Activated CD8-positive, alpha-beta T cell treated with anti-CD3 and anti-CD28 coated beads, Interleukin-2, amount 10 ng/mL, durations not matched to agents 7 days and 5 days (primary cell): ENCODE results near the gene ABCB9. TPM values are rescaled to one million over a fixed set of nuclear protein-coding genes. Genes with fewer than 3 reads are reported as not detected.

ENCODE experiments used
- ATAC-seq: fragments of 150-1000 bp; cut with Tn5 transposase; one replicate; pipeline ENCODE4 v1.10.0; 2021; ENCODE audit warnings: moderate library complexity
- CTCF ChIA-PET: fragments of 350-600 bp; sonication (Branson Sonifier 250); formaldehyde crosslinking; loops from one replicate; lab custom pipeline; 2021; ENCODE audit warnings: antibody characterized with exemption; lab: Charles Lee
- POLR2A ChIA-PET: fragments of 350-600 bp; sonication (Branson Sonifier 250); formaldehyde crosslinking; loops from one replicate; lab custom pipeline; 2021; ENCODE audit warnings: antibody characterized with exemption; lab: Charles Lee
- DNase-seq: peaks from one replicate; pipeline ENCODE4 v3.0.0-alpha.2; 2020
- H3K27ac Mint-ChIP-seq: one replicate; pipeline ENCODE4 v1.8.0; 2021; ENCODE audit warnings: mild to moderate bottlenecking, mixed read lengths
- H3K27me3 Mint-ChIP-seq: one replicate; pipeline ENCODE4 v1.8.0; 2021; ENCODE audit warnings: low read depth, mixed read lengths
- H3K36me3 Mint-ChIP-seq: one replicate; pipeline ENCODE4 v1.8.0; 2021; ENCODE audit warnings: low read depth, mixed read lengths
- H3K4me1 Mint-ChIP-seq: one replicate; pipeline ENCODE4 v1.8.0; 2021; ENCODE audit warnings: low read depth, mixed read lengths
- H3K4me3 Mint-ChIP-seq: one replicate; pipeline ENCODE4 v1.8.0; 2021; ENCODE audit warnings: mild to moderate bottlenecking, mixed read lengths
- H3K9me3 Mint-ChIP-seq: one replicate; pipeline ENCODE4 v1.8.0; 2022; ENCODE audit warnings: mixed read lengths; ENCODE audit not compliant: insufficient read depth
- total RNA-seq, 2 experiments: library from RNA; stranded (reverse); gene quantifications; one replicate each; pipeline ENCODE4 v1.2.3, GENCODE V29; 2021

The ABCB9 gene
- total RNA-seq, 2 experiments from 2014 or later: 5.9 to 6.0 TPM

GRCh38 chr12:122955156-122955555 lies 11.1 kb downstream of the ABCB9 start:
- Mint-ChIP-seq H3K4me1 (peaks cover 3% of the 10 kb centered on the region), H3K9me3 (no peaks in the 10 kb centered on the region), H3K27me3 (no peaks in the 10 kb centered on the region), H3K36me3 (no peaks in the 10 kb centered on the region), H3K4me3 (no peak overlapping the region), H3K27ac (no peak overlapping the region)
- ATAC-seq (no peak), DNase-seq (no peak)
- POLR2A ChIA-PET: no interaction called here
- CTCF ChIA-PET: interaction anchor here (1.2 to 15.1 kb wide), 5 partner anchors 78 to 283 kb away, joined by 3 to 204 read pairs (median 6); no protein-coding TSS in a partner anchor

GRCh38 chr12:122951979-122952892 lies 14.0 kb downstream of the ABCB9 start:
- POLR2A ChIA-PET: no interaction called here

GRCh38 chr12:122951406-122951805 lies 14.9 kb downstream of the ABCB9 start:
- H3K4me3 Mint-ChIP-seq: no peak overlapping the region
- CTCF ChIA-PET: interaction anchor here (1.2 to 15.1 kb wide), 5 partner anchors 71 to 287 kb away, joined by 4 to 204 read pairs (median 12); no protein-coding TSS in a partner anchor
- no peaks in the 10 kb centered on the region for H3K36me3 Mint-ChIP-seq
- H3K9me3 Mint-ChIP-seq: no peaks in the 10 kb centered on the region
- no peak overlapping the region for H3K27ac Mint-ChIP-seq
- POLR2A ChIA-PET: no interaction called here
- DNase-seq (no peak), ATAC-seq (no peak)
- peaks cover 22% of the 10 kb centered on the region for H3K4me1 Mint-ChIP-seq
- no peaks in the 10 kb centered on the region for H3K27me3 Mint-ChIP-seq

More at GRCh38 chr12:122951979-122952892, 14.0 kb downstream of the ABCB9 start:
- H3K4me1 Mint-ChIP-seq: peaks cover 14% of the 10 kb centered on the region
- H3K27ac Mint-ChIP-seq: no peak overlapping the region
- peak; percentile 83 for DNase-seq
- H3K9me3 Mint-ChIP-seq: no peaks in the 10 kb centered on the region
- CTCF ChIA-PET: interaction anchor here (0.6 to 15.1 kb wide), 15 partner anchors 28 to 777 kb away, joined by 3 to 204 read pairs (median 4); no protein-coding TSS in a partner anchor
- peak; percentile 98 for ATAC-seq
- H3K4me3 Mint-ChIP-seq: no peak overlapping the region
- H3K36me3 Mint-ChIP-seq: no peaks in the 10 kb centered on the region
- H3K27me3 Mint-ChIP-seq: no peaks in the 10 kb centered on the region

- CTCF ChIA-PET: interaction anchor here (1.3 to 15.1 kb wide), 5 partner anchors 69 to 288 kb away, joined by 4 to 204 read pairs (median 5); no protein-coding TSS in a partner anchor
- no peaks in the 10 kb centered on the region for H3K27me3 Mint-ChIP-seq
- POLR2A ChIA-PET: no interaction called here
- ATAC-seq: no peak
- H3K9me3 Mint-ChIP-seq: no peaks in the 10 kb centered on the region
- H3K4me1 Mint-ChIP-seq: peaks cover 30% of the 10 kb centered on the region
- H3K36me3 Mint-ChIP-seq: no peaks in the 10 kb centered on the region
- no peak overlapping the region for H3K27ac Mint-ChIP-seq
- no peak overlapping the region for H3K4me3 Mint-ChIP-seq
- DNase-seq: no peak
Measured at GRCh38 chr12:122949816-122950675, 16.2 kb downstream of the ABCB9 start.

GRCh38 chr12:122949405-122949804 lies 16.9 kb downstream of the ABCB9 start:
- Mint-ChIP-seq H3K4me1 (peaks cover 33% of the 10 kb centered on the region), H3K36me3 (no peaks in the 10 kb centered on the region), H3K4me3 (no peak overlapping the region), H3K27me3 (no peaks in the 10 kb centered on the region), H3K27ac (no peak overlapping the region), H3K9me3 (no peaks in the 10 kb centered on the region)
- DNase-seq: no peak
- ChIA-PET CTCF (interaction anchor here (1.3 to 15.1 kb wide), 4 partner anchors 68 to 159 kb away, joined by 5 to 204 read pairs (median 18); no protein-coding TSS in a partner anchor), POLR2A (no interaction called here)
- ATAC-seq: no peak

GRCh38 chr12:122948605-122949004 lies 17.7 kb downstream of the ABCB9 start:
- ChIA-PET CTCF (interaction anchor here (1.3 to 15.1 kb wide), 5 partner anchors 54 to 158 kb away, joined by 5 to 204 read pairs (median 5); no protein-coding TSS in a partner anchor), POLR2A (no interaction called here)
- DNase-seq (no peak), ATAC-seq (no peak)
- H3K4me1 Mint-ChIP-seq: peaks cover 34% of the 10 kb centered on the region
- H3K9me3 Mint-ChIP-seq: no peaks in the 10 kb centered on the region
- peak overlapping the region; percentile 30 for H3K27ac Mint-ChIP-seq
- no peaks in the 10 kb centered on the region for H3K36me3 Mint-ChIP-seq
- H3K27me3 Mint-ChIP-seq: no peaks in the 10 kb centered on the region
- H3K4me3 Mint-ChIP-seq: no peak overlapping the region

GRCh38 chr12:122947352-122947792 lies 18.9 kb downstream of the ABCB9 start:
- DNase-seq (no peak), ATAC-seq (no peak)
- H3K9me3 Mint-ChIP-seq: no peaks in the 10 kb centered on the region
- H3K36me3 Mint-ChIP-seq: no peaks in the 10 kb centered on the region
- H3K4me3 Mint-ChIP-seq: peak overlapping the region; percentile 31
- ChIA-PET CTCF (interaction anchor here (1.0 to 15.1 kb wide), 9 partner anchors 38 to 154 kb away, joined by 3 to 204 read pairs (median 6); no protein-coding TSS in a partner anchor), POLR2A (interaction anchor here (0.6 to 1.3 kb wide), 3 partner anchors 52 to 176 kb away, joined by 3 to 4 read pairs (median 4); partner anchors contain the start of gene VPS37B)
- H3K27ac Mint-ChIP-seq: peak overlapping the region; percentile 71
- peaks cover 46% of the 10 kb centered on the region for H3K4me1 Mint-ChIP-seq
- H3K27me3 Mint-ChIP-seq: no peaks in the 10 kb centered on the region

GRCh38 chr12:122946690-122947341 lies 19.4 kb downstream of the ABCB9 start:
- Mint-ChIP-seq H3K27me3 (no peaks in the 10 kb centered on the region), H3K4me1 (peaks cover 43% of the 10 kb centered on the region), H3K4me3 (peak overlapping the region; percentile 31), H3K9me3 (no peaks in the 10 kb centered on the region), H3K36me3 (no peaks in the 10 kb centered on the region), H3K27ac (peak overlapping the region; percentile 71)
- DNase-seq: peak; percentile 85
- CTCF ChIA-PET: interaction anchor here (1.0 to 15.1 kb wide), 9 partner anchors 38 to 153 kb away, joined by 3 to 204 read pairs (median 6); no protein-coding TSS in a partner anchor
- POLR2A ChIA-PET: interaction anchor here (0.6 to 1.3 kb wide), 3 partner anchors 51 to 175 kb away, joined by 3 to 4 read pairs (median 4); partner anchors contain the start of gene VPS37B
- peak; percentile 90 for ATAC-seq

- Mint-ChIP-seq H3K27ac (peak overlapping the region; percentile 46), H3K4me1 (peaks cover 43% of the 10 kb centered on the region), H3K4me3 (no peak overlapping the region), H3K27me3 (no peaks in the 10 kb centered on the region), H3K9me3 (no peaks in the 10 kb centered on the region), H3K36me3 (no peaks in the 10 kb centered on the region)
- DNase-seq: no peak
- ChIA-PET CTCF (interaction anchor here (0.6 to 15.1 kb wide), 3 partner anchors 63 to 149 kb away, joined by 3 to 204 read pairs (median 30); no protein-coding TSS in a partner anchor), POLR2A (interaction anchor here (0.8 kb wide), 1 partner anchor 77 kb away, joined by 3 read pairs; no protein-coding TSS in a partner anchor)
- no peak for ATAC-seq
Measured at GRCh38 chr12:122944605-122945592, 21.4 kb downstream of the ABCB9 start.

- H3K36me3 Mint-ChIP-seq: no peaks in the 10 kb centered on the region
- no peaks in the 10 kb centered on the region for H3K9me3 Mint-ChIP-seq
- ChIA-PET POLR2A (no interaction called here), CTCF (no interaction called here)
- no peak overlapping the region for H3K4me3 Mint-ChIP-seq
- H3K27ac Mint-ChIP-seq: no peak overlapping the region
- peaks cover 41% of the 10 kb centered on the region for H3K4me1 Mint-ChIP-seq
- ATAC-seq: no peak
- no peaks in the 10 kb centered on the region for H3K27me3 Mint-ChIP-seq
- DNase-seq: no peak
Measured at GRCh38 chr12:122943196-122943595, 23.1 kb downstream of the ABCB9 start.
